Measurements from ENCODE around the gene DMRTB1. TPM values are rescaled to one million over a fixed set of nuclear protein-coding genes. Genes with fewer than 3 reads are reported as not detected.
A peak's percentile ranks its signal among the peaks of the same experiment; 100 is the strongest.

Gene DMRTB1
- total and polyA plus RNA-seq, 2 of the 8 experiments (the other 6 are each of a cell fraction or from before 2014, with no cell fraction given), result 0.06 to 0.35 TPM

GRCh38 chr1:53468374-53468773, 9.2 kb downstream of the DMRTB1 start:
- no peak for DNase-seq (ENCODE audit: low read depth in 1 of 2, low spot score in 2 of 2)
- Histone ChIP-seq H3K79me1 (ENCODE audit: low read depth, low read length) (no peaks in the 10 kb centered on the region), H2AFZ (ENCODE audit: low read length) (no peak overlapping the region), H2BK12ac (ENCODE audit: low read depth, low read length) (peak overlapping the region; percentile 5; the same call in 1 of the 2 replicates), H4K20me1 (replicated peaks in 1 of 2; ENCODE audit: control insufficient read depth in 1 of 2, insufficient read depth in 2 of 2, low read length in 2 of 2) (no peaks in the 10 kb centered on the region), H3K4ac (replicated peaks; ENCODE audit: insufficient read length, low read depth, low read length) (no peak overlapping the region), H3K79me2 (ENCODE audit: control insufficient read depth in 1 of 2, insufficient read depth in 2 of 2, low read length in 2 of 2) (no peaks in the 10 kb centered on the region), H3K14ac (ENCODE audit: insufficient read length) (no peak overlapping the region), H4K91ac (replicated peaks; ENCODE audit: insufficient read length, low read length) (no peak overlapping the region), H2BK15ac (ENCODE audit: low read length) (no peak overlapping the region), H3K23me2 (ENCODE audit: low read depth, low read length) (no peaks in the 10 kb centered on the region), H2BK5ac (ENCODE audit: low read depth, low read length) (no peak overlapping the region), H3K4me3 (ENCODE audit: extremely low read depth in 1 of 4, insufficient read depth in 2 of 4, low read depth in 3 of 4, low read length in 4 of 4) (no peak overlapping the region), H3K36me3 (ENCODE audit: control insufficient read depth in 2 of 4, insufficient read depth in 4 of 4, low read length in 3 of 4) (no peaks in the 10 kb centered on the region), H3K23ac (ENCODE audit: insufficient read length) (no peak overlapping the region), H3K27me3 (replicated peaks in 1 of 4; ENCODE audit: control insufficient read depth in 3 of 4, extremely low read depth in 1 of 4, insufficient read depth in 3 of 4, low read length in 3 of 4) (peaks cover 0 to 6% (median 2%) of the 10 kb centered on the region in 4 experiments; a peak in 4 of 7 replicates), H3K18ac (ENCODE audit: extremely low read depth, low read length) (no peak overlapping the region), H2BK120ac (replicated peaks; ENCODE audit: low read depth, low read length) (no peak overlapping the region), H3K27ac (ENCODE audit: low read depth, low read length) (no peak overlapping the region), H4K8ac (ENCODE audit: extremely low read depth, insufficient read depth, low read length) (no peak overlapping the region), H3K4me1 (replicated peaks in 1 of 4; ENCODE audit: control insufficient read depth in 3 of 4, insufficient read depth in 4 of 4, low read length in 3 of 4) (peaks cover 0 to 7% (median 4%) of the 10 kb centered on the region in 4 experiments; a peak in 5 of 7 replicates), H3K56ac (replicated peaks; ENCODE audit: insufficient read length, low read depth, low read length) (no peak overlapping the region), H3K4me2 (ENCODE audit: insufficient read depth in 1 of 2, low read depth in 2 of 2, low read length in 2 of 2) (no peak overlapping the region), H2BK20ac (ENCODE audit: low read length) (no peak overlapping the region), H3K9me3 (ENCODE audit: insufficient read depth in 2 of 2, low read depth in 1 of 2, low read length in 1 of 2) (0 out of 4 replicates have a peak, but pooled peaks cover 0 to 3% of the 10 kb centered on the region in 2 experiments), H3K9ac (replicated peaks in 1 of 4; ENCODE audit: extremely low read depth in 1 of 4, low read depth in 3 of 4, low read length in 3 of 4) (no peak overlapping the region), H4K5ac (ENCODE audit: insufficient read length, low read depth, low read length) (no peak overlapping the region), H2AK5ac (ENCODE audit: low read depth, low read length) (no peak overlapping the region)
- ChIA-PET CTCF (ENCODE audit: partially characterized antibody) (interaction anchor here (0.6 to 16.5 kb wide), 12 partner anchors 14 to 284 kb away, joined by 3 to 248 read pairs (median 5); partner anchors contain the start of gene DMRTB1), POLR2A (ENCODE audit: partially characterized antibody) (no interaction called here)
- 82% methylated on average over 2 of the region's 2 CpGs; no CpG with 5 or more reads in 1 of the 2 experiments for WGBS, 2 experiments (ENCODE audit: extremely low coverage in 1 of 2, insufficient coverage in 1 of 2, insufficient read length in 1 of 2, insufficient replicate concordance in 2 of 2, low coverage in 1 of 2, low lambda C conversion rate in 2 of 2, missing lambda C conversion rate in 1 of 2)
- FAIRE-seq, result no peak
- TF ChIP-seq SIRT6 (IDR thresholded peaks at IDR 0.05; ENCODE audit: low read length) (no peak), CBX8 (IDR thresholded peaks at IDR 0.05; ENCODE audit: borderline replicate concordance, low read depth, low read length) (no peak), SIX5 (IDR thresholded peaks at IDR 0.05; ENCODE audit: low read depth, low read length) (no peak), SP1 (IDR thresholded peaks at IDR 0.05; ENCODE audit: low read depth, low read length) (no peak), YY1 (IDR thresholded peaks at IDR 0.05; ENCODE audit: low read depth, low read length) (no peak), SIN3A (conservative IDR thresholded peaks at IDR 0.05 in 1 of 2, IDR thresholded peaks at IDR 0.05 in 1 of 2; ENCODE audit: low read depth in 1 of 2, low read length in 2 of 2) (no peak)
- TF ChIP-seq, protein P1, sequence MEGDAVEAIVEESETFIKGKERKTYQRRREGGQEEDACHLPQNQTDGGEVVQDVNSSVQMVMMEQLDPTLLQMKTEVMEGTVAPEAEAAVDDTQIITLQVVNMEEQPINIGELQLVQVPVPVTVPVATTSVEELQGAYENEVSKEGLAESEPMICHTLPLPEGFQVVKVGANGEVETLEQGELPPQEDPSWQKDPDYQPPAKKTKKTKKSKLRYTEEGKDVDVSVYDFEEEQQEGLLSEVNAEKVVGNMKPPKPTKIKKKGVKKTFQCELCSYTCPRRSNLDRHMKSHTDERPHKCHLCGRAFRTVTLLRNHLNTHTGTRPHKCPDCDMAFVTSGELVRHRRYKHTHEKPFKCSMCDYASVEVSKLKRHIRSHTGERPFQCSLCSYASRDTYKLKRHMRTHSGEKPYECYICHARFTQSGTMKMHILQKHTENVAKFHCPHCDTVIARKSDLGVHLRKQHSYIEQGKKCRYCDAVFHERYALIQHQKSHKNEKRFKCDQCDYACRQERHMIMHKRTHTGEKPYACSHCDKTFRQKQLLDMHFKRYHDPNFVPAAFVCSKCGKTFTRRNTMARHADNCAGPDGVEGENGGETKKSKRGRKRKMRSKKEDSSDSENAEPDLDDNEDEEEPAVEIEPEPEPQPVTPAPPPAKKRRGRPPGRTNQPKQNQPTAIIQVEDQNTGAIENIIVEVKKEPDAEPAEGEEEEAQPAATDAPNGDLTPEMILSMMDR (IDR thresholded peaks at IDR 0.05; ENCODE audit: control extremely low read depth in 1 of 3, insufficient read depth in 1 of 3, low read depth in 1 of 3, low read length in 3 of 3), result no peak
- TF ChIP-seq, protein P2, sequence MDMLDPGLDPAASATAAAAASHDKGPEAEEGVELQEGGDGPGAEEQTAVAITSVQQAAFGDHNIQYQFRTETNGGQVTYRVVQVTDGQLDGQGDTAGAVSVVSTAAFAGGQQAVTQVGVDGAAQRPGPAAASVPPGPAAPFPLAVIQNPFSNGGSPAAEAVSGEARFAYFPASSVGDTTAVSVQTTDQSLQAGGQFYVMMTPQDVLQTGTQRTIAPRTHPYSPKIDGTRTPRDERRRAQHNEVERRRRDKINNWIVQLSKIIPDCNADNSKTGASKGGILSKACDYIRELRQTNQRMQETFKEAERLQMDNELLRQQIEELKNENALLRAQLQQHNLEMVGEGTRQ (IDR thresholded peaks at IDR 0.05; ENCODE audit: low read length), result no peak
